Measurements from ENCODE around the gene MYL5.
"Not testable (repeated sequence)": the region's sequence is repeated elsewhere in the genome, so short reads cannot be mapped to it uniquely, and the experiment has no call there.

MYL5 gene

DNA sequence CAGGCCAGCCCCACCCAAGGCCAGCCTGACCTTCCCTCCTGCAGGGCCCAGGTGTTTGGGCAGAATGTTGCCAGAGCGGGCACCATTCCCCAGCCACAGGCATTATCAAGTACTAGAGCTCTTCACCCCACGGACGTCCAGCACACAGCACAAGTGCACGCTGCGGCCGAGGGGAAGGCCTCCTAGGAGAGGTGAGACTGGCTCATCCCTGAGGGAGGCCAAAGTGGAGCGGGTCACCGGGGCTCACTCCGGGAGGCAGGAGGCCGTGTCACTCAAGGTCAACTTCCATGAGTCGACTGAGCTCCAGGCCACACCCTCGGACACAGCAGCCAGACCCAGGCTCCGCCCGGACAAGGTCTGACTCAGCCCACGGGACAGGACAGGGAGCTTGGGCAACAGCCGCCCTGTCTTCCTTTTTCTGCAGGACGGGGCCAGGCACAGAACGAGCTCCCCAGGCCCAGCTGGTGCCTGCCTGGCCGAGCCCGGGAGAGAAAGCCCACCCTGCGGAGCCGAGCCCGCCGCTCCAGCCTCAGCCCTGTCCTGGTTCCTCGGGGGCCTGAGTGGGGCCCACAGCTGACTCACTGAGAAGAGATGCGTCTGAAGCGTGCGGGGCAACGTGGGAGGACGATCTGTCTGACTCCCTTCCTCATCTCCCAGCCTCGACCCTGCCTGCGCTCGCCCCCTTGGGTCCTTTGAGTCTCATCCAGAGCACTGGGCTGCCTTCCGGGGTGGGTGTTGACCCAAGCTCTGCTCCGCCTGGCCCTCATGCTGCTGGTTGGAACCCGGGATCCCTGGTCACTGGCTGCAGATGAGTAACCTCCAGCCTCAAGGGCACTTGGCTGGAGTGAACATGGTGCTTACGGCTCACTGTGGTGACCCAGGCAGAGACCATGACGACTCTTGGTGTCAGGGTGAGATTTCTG, 13.0 kb downstream of the MYL5 start:
- no peak for DNase-seq (ENCODE audit: low spot score)

DNA sequence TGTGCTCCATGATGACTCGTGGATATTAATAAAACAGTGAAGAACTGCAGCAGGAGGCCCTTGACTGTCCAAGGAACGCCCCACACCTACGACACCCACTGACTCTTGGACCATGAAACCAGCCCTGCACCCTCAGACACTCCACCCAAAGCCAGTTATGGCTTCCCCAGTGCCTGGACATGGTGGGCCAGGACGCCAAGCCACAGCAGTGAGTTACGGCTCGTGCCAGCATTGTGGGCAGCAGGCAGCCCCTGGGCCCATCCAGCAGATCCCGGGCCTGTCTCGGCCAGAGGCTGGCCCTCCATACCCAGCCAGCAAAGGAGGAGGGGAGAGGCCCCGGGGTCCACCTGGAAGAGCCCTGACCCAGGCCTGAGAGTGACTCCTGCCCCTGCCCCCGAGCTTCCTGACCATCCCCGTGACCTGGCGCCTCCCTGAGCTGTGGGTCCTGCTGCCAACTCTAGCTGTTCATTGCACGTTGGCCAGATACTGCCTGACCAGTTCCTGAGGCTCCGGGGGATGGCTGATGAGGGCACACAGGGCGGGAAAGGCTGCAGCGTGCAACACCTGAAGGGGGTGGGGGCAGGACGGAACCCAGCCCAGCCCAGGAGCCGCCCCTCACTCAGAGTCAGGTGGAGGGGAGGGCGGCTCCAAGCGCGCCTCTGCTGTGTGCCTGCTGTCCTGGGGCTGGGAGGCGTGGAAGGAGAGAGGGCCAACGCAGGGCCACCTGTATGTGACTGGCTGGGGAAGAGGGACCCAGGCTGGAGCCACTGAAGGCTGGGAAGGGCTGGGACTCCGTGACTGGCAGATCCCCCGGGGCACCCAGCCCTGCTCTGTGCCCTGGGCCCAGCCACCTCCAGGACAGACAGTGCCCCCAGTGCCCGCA, 13.9 kb downstream of the MYL5 start:
- DNase-seq (ENCODE audit: low spot score) = no peak

DNA sequence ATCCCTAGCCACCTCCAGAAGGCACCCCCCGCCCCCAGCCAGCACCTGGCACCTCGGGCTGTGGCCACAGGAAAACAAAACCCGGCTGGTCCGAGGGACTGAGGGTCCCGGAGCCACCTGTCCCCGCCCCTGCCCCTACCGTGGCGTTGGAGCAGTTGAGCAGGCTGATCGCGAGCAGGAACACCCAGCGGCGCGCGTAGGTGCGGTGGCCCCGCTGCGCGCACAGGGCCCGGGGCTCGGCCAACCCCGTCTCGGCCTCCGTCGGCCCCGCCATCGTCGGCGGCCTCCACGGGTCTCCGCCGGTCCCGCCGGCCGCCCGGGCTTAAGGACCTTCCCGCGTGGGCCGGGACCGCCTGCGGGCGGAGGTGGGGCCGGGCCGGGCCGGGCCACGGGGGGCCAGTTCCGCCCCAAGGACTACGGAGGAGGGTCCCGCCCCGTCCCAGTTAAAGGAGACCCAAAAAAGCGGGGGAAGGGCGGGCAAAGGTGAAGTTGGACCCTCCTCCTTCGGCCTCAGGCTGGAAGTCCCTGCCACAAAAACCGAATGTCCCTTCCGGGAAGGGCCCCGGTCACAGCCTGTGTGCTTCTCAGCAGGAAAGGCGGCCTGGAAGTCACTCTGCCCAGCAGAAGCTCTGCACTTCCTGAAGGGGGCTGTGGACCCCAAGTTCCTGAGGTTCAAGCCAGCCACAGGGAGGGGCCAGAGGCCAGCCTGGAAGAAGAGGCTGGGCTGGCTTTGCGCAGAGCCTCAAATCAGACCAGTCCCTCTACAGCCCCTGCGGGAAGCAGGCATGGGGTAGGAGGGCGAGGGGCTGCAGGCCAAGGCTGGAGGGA, 14.7 kb downstream of the MYL5 start, which contains the start of gene SLC49A3:
Gene SLC49A3, minus strand, starts transcription at position 298 of the 828 bp plus-strand sequence. Its CDS starts 24 bp downstream, at position 274.
- no peak for DNase-seq (ENCODE audit: low spot score)

DNA sequence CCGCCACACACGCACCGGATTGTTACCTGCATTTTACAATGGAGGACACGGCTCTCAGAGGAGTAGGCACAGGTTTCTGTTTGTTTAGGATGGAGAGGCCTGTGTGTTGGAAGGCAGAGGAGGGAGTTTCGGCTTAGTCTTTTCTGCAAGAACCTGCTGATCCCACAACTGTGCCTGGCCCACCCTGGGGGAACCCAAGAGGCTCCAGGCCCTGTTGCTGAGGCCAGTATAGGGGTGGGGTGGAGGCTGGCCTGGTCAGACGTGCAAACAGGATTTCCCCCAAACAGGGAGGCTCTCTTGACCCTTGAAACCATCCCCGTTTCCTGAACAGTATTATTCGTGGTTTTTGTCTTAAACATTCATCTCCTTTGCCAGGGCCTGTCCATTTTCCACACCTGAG, 15.4 kb downstream of the MYL5 start:
- no peak for DNase-seq (ENCODE audit: low spot score)

DNA sequence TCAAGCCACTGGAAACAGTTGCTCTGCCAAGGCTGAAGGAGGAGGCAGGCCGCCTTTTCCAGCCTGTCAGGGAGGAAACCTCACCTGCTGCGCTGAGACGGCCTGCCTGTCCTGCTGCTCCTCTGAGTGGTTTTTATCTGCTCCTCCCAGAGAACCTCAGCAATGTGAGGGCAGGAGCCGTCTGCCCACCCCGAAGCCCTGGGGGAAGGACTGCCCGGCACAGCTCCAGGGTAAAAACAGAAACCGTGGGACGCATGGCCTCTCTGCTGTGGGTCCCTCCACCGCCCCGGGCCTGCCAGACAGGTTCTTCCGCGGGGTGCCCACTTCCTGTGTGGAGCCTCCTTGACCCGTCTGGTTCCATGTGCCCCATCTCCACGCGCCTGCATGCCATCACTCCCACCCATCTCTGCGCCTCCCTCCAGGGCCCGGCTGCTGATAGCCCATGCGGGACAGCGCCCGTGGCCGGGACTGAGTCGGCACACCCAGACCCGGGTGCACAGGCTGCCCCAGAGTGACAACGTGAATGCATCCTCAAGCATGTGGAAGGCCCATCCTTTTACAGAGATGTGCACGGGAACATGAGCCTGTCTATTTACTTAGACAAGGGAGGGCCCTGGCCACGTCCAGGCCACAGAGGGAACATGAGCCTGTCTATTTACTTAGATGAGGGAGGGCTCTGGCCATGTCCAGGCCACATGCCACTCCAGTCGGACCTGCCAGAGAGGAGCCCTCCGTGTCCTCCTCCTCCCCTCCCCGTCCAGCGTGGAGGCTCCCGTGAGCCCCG, 18.6 kb downstream of the MYL5 start:
- DNase-seq (ENCODE audit: low spot score) = no peak

DNA sequence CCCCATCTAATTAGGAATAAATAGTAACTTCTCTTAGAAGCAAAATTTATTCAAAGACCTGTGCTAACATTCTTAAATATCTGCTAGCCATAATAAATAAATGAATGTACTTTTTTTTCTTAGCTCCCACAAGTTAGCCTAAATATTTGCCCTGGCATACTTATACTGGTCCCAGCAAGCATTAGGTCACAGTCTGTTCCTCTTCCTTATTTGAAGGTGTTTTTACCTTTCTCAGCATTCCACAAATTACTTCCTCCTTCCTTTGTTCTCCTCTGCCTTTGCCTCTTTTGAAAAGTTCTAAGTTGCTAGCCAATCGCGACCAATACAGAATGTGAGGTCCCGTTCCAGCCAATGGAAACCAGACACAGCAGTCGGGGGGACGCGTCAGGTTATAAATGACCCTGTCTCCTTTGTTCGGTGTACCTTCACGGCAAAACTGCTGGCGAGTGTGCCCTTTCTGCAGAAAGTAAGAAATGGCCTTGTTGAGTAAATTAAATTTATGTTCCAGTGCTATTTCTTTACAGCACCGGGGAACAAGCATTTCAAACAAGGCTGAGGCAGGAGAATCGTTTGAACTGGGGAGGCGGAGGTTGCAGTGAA, 20.1 kb downstream of the MYL5 start:
- DNase-seq (ENCODE audit: low spot score) = not testable (repeated sequence)

DNA sequence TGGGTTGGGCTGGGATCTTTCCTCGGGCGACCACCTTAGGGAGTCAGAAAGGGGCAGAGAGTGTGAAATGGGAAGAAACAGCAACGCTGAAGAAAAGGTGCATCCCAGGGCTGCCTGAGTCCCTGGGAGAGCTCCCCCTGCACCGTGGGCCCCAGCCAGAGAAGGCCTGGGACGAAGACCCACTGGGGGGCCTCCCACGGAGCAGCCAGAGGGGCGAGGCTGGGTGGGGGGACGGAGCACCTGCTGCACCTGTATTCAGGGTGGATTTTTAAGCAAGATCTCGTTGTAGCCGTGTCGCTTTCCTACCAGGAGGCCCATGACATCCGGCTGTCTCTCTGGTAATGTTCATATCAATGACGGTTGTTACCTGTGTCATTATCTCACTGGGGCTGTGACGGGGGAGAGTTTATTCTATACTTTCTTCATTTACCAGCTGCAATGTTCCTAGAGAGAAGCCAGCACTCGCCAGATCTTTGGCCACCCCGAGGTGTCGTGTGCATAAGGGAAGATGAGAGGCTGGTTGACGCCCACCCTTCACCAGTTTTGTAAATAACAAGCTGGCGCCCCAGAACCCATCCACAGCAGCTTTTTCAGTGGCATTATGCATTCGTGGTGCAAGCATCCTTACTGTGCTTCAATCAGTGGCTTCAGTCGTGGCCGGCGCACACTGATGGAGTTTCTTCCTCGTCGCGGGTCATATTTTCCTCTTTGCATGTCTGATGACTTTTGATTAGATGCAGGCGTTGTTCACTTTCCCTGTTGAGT, 25.7 kb downstream of the MYL5 start:
- DNase-seq (ENCODE audit: low spot score) = no peak

DNA sequence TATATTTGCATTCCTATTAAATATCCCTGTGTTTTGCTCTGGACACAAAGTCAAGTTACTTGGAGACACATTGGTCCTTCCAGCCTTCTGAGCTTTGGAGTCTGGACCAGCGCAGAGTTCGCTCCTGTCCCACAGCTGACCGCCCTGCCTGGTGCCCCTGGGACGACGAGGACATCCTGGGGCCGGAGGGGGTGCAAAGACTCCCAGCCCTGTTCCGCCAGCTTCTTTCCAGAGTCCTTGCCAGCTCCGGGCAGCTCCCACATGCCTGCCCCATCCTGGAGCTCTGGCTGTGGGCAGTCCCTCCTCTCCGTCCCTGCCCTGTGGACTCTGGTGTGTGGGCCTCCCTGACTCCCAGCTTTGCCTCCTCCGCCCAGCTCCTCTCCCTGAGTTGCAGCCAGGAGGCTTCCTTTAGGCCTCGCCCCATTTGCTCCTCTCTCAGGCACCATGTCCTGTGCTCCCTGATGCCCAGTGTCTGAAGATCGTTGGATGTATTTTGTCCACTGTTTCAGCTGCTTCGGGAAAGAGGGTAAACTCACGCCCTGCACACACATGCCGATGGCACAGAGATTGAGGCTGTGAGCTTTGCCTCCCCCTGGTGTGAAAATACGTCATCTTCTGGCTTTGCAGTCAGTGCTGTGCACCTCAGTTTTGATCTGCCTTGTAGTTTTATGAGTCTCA, 26.4 kb downstream of the MYL5 start:
- DNase-seq (ENCODE audit: low spot score) = no peak

DNA sequence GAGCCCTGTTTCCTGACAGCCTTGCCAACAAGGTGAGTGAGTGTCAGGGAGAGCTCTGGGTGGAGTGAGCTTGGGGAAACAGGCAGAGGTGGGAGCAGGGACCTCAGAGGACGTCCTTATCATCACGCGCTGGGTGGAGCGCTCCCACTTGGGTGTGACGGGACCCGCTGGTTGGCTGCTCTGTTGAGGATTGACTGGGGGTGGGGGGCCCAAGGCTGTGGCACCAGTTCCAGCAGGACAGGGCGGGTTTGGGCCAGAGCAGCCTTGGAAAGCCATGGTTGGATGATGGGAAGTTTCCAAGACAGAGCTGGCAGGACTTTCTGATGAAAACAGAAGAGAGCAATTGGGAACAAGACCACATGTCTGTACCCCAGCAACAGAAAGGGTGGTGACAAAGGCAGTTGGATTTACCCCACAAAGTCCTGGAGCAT, 28.3 kb downstream of the MYL5 start:
- no peak for DNase-seq (ENCODE audit: low spot score)

DNA sequence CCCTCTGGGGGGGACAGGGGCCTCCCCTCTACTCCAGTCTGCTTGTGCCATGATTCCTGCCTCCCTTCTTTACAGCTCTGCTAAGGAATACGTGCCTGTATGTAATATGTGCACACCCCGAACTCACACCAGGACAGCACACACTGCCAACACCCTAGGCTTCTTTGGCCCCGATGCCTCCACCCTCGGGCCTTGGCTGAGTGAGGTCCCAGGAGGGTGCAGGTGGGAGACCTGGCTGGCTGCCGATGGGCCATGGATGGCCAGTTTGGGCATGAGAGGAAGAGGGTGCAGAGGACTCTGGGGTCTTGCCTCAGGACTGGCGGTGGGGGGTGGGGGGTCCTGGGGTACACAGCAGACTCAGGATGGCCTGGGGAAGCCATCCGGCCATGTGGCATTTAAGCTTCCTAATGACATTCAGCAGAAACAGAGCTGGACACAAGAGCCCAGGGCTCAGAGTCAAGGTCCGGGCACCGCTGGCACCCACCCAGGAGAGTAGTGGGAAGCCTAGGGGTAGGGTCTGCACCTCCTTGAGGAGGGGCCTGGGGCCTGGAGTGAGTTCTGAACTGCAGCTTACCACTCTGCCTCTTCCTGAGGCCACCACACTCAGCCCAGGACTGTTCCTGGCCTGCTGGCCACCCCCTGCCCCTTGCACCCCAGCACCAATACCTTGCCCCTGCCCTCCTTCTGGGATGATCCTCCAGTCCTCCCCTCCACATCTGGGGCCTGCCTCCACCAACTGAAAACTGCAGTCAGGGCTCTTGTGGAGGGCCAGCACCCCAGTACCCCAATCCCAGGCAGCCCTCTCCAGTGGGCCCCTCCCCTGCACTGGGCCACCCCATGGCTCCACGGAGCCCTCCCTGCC, 29.2 kb downstream of the MYL5 start:
- DNase-seq (ENCODE audit: low spot score) = no peak

DNA sequence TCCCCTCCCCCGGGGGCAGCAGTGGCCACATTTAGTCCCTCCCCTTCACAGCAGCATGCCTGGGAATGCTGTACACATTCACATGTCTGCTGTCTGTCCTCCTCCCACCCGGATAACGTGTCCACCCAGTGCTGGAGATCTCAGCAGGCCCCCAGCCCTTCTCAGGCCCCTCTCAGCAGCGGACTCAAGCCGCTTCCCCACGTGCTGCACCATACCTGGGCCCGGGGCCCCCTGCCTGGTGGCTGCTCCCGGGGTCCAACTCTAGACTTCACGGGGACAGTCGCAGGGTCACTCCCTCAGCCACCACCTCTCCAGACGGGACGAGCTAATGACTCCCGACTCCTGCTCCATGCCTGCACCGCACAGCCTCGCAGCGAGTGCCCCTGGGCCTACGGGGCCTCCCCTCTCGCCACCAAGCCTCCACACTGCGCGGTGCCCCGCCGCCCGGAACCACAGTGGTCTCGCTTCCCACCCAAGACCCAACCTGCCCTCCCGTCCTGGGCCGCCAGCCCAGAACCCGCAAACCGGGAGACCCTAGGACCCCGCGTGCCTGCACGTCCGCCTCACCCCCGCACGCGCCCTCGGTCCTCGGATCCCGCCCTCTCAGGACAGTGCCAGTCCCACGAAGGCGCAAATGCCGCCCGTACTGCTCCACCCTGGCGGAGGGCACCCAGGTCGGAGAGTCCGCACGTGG, 30.0 kb downstream of the MYL5 start:
- DNase-seq (ENCODE audit: low spot score) = no peak

DNA sequence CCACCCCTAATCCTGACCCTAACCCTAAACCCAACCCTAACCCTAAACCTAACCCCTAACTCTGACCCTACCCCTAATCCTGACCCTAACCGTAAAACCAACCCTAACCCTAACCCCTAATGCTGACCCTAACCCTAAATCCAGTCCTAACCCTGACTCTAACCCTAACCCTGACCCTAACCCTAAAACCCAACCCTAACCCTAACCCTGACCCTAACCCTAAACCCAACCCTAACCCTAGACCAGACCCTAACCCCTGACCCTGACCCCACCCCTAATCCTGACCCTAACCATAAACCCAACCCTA, 30.6 kb downstream of the MYL5 start:
- DNase-seq (ENCODE audit: low spot score) = no peak

DNA sequence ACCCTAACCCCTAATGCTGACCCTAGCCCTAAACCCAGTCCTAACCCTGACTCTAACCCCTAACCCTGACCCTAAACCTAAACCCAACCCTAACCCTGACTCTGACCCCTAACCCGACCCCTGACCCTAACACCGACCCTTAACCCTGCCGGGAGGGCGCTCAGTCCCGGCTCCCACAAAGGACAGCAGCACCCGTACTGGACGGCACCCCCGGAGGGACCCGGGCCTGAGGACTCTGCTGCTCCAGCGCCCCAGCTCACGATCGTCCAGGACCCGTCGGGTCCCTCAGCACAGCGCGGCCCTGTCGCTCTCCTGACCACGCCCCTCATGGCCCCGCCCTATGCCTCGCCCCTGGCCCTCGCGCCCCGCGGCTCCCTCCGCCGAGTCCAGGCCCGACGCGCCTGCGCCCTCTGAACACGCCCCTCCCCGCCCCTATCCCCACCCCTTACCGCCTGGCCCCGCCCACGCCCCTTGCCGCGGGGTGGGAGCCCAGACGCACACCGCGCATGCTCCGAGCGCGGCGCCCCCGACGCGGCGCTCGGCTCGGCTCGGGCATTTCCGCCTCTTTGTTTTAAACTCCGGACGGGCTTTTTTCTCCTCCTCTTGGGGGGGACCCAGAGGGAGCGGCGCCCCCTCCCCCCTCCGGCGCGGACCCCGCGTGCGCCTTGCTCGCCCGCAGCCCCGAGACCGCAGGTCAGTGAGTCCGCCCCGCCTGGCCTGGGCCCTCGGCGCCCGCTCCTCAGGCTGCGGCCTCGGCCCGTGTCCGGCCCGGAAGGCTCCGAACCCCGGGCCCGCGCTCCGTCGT, 31.1 kb downstream of the MYL5 start, which contains the start of gene PCGF3:
Gene PCGF3, plus strand, starts transcription at position 555 of the 805 bp plus-strand sequence. CDS start 27,849 bp downstream, outside the sequence.
- peak; percentile 95 for DNase-seq (ENCODE audit: low spot score)

DNA sequence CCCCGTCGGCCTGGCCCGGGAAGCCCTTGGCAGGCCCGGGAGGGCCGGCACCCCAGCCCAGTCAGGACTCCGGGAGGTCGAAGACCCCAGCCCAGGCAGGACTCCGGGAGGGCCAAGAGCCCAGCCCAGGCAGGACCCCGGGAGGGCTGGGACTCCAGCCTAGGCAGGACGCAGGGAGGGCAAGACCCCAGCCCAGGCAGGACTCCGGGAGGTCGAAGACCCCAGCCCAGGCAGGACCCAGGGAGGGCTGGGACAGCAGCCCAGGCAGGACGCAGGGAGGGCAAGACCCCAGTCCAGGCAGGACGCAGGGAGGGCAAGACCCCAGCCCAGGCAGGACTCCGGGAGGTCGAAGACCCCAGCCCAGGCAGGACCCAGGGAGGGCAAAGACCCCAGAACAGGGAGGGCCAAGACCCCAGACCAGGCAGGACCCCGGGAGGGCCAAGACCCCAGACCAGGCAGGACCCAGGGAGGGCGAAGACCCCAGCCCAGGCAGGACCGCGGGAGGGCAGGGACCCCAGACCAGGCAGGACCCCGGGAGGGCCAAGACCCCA, 31.8 kb downstream of the MYL5 start:
- not testable (repeated sequence) for DNase-seq (ENCODE audit: low spot score)

DNA sequence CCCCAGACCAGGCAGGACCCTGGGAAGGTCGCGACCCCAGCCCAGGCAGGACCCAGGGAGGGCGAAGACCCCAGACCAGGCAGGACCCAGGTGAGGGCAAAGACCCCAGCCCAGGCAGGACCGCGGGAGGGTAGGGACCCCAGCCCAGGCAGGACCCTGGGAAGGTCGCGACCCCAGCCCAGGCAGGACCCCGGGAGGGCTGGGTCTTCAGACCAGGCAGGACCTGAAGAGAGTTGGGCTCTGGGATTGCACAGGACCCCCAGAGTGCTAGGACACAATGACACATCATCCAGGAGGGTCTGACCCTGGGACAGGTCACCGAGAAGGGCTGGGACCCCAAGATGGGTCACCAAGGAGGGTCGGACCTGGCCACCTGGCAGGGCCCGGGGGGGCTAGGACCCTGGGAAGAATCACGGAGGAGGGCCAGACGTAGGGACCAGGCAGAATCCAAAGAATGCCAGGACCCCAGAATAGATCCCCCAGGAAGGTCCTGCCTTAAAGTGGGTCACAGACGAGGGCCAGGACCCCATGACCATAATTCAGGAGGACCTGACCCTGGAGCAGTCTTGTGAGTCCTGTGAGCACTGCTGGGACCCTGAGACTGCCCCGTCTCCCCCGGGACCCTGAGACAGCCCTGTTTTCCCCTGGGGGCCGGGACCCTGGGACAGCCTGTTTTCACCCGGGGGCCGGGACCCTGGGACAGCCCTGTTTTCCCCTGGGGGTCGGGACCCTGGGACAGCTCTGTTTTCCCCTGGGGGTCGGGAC, 32.7 kb downstream of the MYL5 start:
- DNase-seq (ENCODE audit: low spot score) = no peak
